ENCODE measurements around the gene SLC1A2. TPM values are rescaled to one million over a fixed set of nuclear protein-coding genes. Genes with fewer than 3 reads are reported as not detected.

The SLC1A2 gene
- total RNA-seq, 1 experiment from 2014 or later: not detected

- no TSS peak for BruUV-seq (replicated peaks)
- H3K4me1 Mint-ChIP-seq (ENCODE audit: insufficient read depth, unreplicated experiment): no peaks in the 10 kb centered on the region
- intact Hi-C loops (cut with micrococcal nuclease): no loop called here
- no peaks in the 10 kb centered on the region for H3K9me3 Mint-ChIP-seq (ENCODE audit: unreplicated experiment)
- no peak overlapping the region for H3K4me3 Mint-ChIP-seq (ENCODE audit: unreplicated experiment)
- H3K36me3 Mint-ChIP-seq (ENCODE audit: insufficient read depth, unreplicated experiment): peaks cover 83% of the 10 kb centered on the region
- H3K27me3 Mint-ChIP-seq (ENCODE audit: insufficient read depth, unreplicated experiment): no peaks in the 10 kb centered on the region
- CTCF ChIA-PET: no interaction called here
- no peak overlapping the region for H3K27ac Mint-ChIP-seq (ENCODE audit: low read depth, unreplicated experiment)
- TF ChIP-seq, protein P1, sequence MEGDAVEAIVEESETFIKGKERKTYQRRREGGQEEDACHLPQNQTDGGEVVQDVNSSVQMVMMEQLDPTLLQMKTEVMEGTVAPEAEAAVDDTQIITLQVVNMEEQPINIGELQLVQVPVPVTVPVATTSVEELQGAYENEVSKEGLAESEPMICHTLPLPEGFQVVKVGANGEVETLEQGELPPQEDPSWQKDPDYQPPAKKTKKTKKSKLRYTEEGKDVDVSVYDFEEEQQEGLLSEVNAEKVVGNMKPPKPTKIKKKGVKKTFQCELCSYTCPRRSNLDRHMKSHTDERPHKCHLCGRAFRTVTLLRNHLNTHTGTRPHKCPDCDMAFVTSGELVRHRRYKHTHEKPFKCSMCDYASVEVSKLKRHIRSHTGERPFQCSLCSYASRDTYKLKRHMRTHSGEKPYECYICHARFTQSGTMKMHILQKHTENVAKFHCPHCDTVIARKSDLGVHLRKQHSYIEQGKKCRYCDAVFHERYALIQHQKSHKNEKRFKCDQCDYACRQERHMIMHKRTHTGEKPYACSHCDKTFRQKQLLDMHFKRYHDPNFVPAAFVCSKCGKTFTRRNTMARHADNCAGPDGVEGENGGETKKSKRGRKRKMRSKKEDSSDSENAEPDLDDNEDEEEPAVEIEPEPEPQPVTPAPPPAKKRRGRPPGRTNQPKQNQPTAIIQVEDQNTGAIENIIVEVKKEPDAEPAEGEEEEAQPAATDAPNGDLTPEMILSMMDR (IDR thresholded peaks at IDR 0.05; ENCODE audit: unreplicated experiment): no peak
- DNase-seq (ENCODE audit: unreplicated experiment): no peak
- POLR2A ChIA-PET: no interaction called here
These were observed 212.7 kb downstream of the SLC1A2 start for GRCh38 chr11:35206616-35207015.

GRCh38 chr11:35204614-35205013 lies 214.7 kb downstream of the SLC1A2 start:
- H3K36me3 Mint-ChIP-seq (ENCODE audit: insufficient read depth, unreplicated experiment): peaks cover 83% of the 10 kb centered on the region
- H3K4me1 Mint-ChIP-seq (ENCODE audit: insufficient read depth, unreplicated experiment): no peaks in the 10 kb centered on the region
- no peaks in the 10 kb centered on the region for H3K9me3 Mint-ChIP-seq (ENCODE audit: unreplicated experiment)
- intact Hi-C loops (cut with micrococcal nuclease): no loop called here
- no peak overlapping the region for H3K4me3 Mint-ChIP-seq (ENCODE audit: unreplicated experiment)
- ChIA-PET CTCF (interaction anchor here (0.7 to 1.3 kb wide), 2 partner anchors 21 to 148 kb away, joined by 3 to 4 read pairs; no protein-coding TSS in a partner anchor), POLR2A (interaction anchor here (1.0 to 1.1 kb wide), 2 partner anchors 15 to 37 kb away, joined by 3 to 4 read pairs; no protein-coding TSS in a partner anchor)
- no TSS peak for BruUV-seq (replicated peaks)
- no peak for DNase-seq (ENCODE audit: unreplicated experiment)
- peak overlapping the region; percentile 13 for H3K27ac Mint-ChIP-seq (ENCODE audit: low read depth, unreplicated experiment)
- no peaks in the 10 kb centered on the region for H3K27me3 Mint-ChIP-seq (ENCODE audit: insufficient read depth, unreplicated experiment)
- TF ChIP-seq, protein P1 (IDR thresholded peaks at IDR 0.05; ENCODE audit: unreplicated experiment): no peak

Other genes starting within 250 kb of the SLC1A2 start
- gene PAMR1, start 106.1 kb upstream of the SLC1A2 start, total RNA-seq (2022): 0.51 TPM in 1 of 2 replicates, not detected in the other
- 33.3 and 53.7 TPM in 2 replicates for gene FJX1, start 198.9 kb upstream of the SLC1A2 start, total RNA-seq (2022)
- gene TRIM44, start 243.2 kb upstream of the SLC1A2 start, total RNA-seq (2022): 98.5 and 103 TPM in 2 replicates